HG02798 (cell line): ENCODE results near the gene CDRT15L2.
"Not testable (repeated sequence)": the region's sequence is repeated elsewhere in the genome, so short reads cannot be mapped to it uniquely, and the experiment has no call there.

Experiments used
- ATAC-seq: cut with Tn5 transposase; IDR thresholded peaks from one replicate; pipeline ENCODE4 v1.9.1; 2021; ENCODE audit warnings: mild to moderate bottlenecking; ENCODE audit not compliant: unreplicated experiment, poor library complexity

CDRT15L2 gene

GRCh38 chr17:20571653-20572052, 7.9 kb upstream of the CDRT15L2 start:
- ATAC-seq: not testable (repeated sequence)

DNA sequence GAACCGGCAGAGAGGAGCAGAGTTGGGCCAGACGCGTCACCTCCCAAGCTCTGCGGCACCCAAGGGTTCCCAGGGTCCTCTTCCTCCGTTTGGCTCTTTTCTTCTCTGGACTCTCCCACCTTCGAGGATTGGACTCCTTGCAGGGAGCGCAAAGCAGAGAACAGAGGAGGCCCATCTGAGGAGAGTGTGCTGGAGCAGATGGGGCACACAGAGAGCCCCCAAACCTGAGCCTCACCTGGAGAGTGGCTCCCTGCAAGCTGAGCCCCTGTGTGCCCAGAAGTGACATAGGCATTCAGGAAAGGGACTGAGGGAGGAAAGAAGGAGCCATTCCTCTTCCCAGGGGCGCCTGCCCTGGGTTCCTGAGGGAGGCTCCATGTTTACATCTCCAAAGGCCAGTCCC, 6.3 kb upstream of the CDRT15L2 start:
- ATAC-seq: not testable (repeated sequence)

DNA sequence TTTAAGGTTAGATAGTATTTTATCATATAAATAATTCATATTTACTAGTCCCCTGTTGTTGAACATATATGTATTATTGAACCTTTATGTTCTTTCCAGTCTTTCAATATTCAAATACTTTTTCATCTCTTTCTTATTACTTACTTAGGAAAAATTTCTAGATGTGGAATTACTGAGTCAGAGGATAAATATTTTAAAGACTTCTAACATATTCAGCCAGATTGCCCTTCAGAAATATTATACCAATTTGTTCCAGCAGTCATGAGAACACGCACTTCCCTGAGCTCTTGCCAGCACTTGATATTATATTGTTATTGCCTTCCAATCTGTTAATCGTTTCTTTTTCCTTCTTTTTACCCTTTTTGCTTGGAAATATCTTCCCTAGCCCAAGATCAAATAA, 4.5 kb upstream of the CDRT15L2 start:
- not testable (repeated sequence) for ATAC-seq

GRCh38 chr17:20583891-20584577, 4.5 kb downstream of the CDRT15L2 start:
- ATAC-seq: not testable (repeated sequence)

- not testable (repeated sequence) for ATAC-seq
These were observed 9.4 kb downstream of the CDRT15L2 start for GRCh38 chr17:20588744-20589453.

GRCh38 chr17:20589454-20589810, 9.9 kb downstream of the CDRT15L2 start:
- ATAC-seq: not testable (repeated sequence)

DNA sequence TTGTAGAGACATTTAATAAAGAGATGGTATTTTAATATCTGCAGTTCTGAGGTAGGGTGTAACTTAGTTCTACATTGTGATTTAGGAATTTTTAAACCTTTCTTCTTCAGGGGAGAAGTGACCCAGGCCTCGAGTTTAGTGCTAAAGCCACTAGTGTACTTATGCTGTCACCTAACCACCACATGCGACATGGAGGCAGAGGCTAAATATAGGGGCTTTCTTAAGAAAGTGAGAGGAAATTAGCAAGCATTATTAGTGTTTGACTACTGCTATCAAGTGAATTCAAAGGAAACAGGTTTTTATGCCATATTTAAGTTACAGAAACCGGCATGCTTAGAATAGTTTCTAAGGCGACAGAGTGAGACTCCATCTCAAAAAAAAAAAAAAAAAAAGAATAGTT, 11.5 kb downstream of the CDRT15L2 start:
- ATAC-seq: not testable (repeated sequence)

DNA sequence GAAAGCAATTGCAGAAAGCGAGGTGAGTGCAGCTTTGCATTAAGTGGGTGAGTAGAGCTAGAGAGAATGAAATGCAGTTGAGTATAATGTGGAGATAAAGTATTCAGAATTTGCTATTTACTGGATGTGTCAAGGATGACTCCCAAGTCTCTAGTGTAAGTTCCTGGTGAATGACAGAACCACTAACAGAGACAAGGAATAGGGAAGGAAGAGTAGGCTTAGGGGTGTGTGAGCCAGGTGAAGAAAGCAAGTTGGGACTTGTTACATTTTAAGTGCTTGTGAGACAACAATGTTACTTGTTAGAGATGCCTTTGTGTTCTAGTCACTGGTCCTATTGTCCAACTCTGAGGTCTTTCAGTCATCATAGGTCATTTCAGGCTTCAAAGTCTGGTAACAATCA, 26.0 kb downstream of the CDRT15L2 start:
- ATAC-seq: not testable (repeated sequence)

DNA sequence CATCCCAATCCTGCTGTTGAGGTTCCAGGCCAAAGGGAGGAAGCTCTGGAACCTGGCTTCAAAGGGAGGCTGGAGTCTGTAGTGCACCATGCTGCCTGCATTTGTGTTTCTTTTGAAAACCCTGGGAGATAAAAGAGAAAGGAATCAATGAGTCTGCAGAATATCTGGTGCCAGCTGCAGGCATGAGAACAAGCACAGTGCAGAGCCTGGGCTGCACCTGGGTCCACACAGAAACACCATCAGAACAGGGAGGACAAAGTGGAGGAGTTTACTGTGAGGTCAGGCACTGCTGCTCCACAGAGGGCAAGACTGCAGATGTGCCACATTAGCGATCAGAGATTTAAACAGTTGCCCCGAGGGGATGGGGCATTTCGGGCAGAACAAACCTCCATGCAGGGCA, 30.0 kb downstream of the CDRT15L2 start:
- ATAC-seq: not testable (repeated sequence)

DNA sequence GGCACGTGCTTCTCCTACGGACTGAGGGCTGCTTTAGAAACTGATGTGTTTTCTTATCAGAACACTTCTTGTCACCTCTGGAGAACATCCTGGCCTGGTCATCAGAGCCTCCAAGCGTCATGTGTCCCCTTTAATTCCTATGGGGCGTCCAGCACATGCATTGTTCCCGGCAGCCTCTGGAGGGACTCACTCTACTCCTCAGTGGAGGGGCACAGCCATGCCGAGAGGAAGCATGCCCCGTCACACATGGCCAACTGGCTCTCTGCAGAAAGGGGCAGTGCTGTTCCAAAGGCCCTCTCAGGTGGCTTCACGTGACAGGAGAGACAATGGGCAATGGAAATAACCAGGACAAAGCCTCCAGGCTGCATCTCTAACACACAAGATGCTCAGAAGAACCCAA, 31.8 kb downstream of the CDRT15L2 start:
- no peak for ATAC-seq

DNA sequence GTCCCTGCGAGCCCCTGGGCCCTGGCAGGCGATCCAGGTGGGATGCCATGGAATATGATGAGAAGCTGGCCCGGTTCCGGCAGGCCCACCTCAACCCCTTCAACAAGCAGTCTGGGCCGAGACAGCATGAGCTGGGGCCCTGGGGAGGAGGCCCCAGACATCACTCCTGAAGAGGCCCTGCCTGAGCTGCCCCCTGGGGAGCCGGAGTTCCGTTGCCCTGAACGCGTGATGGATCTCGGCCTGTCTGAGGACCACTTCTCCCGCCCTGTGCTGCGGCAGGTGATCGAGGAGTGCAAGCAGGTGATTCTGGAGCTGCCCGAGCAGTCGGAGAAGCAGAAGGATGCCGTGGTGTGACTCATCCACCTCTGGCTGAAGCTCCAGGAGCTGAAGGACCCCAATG, 33.1 kb downstream of the CDRT15L2 start:
- no peak for ATAC-seq

- ATAC-seq: no peak
These were observed 33.7 kb downstream of the CDRT15L2 start for GRCh38 chr17:20613248-20613647.

DNA sequence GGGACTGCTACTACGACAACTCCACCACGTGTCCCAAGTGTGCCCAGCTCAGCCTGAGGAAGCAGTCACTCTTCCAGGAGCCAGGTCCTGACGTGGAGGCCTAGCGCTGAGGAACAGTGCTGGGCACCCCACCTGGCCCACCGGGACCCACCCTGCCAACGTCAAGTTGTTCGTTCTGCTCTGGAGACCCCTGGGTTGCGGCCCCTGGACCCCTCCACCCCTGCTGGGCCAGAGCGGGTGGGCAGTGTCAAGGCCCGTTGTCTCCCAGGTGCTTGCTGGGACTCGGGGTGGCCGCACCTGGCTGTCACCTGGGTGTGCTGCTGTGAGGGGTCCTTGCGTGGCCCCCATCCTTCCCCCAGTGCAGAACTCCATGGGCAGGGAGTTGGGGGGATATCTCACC, 34.4 kb downstream of the CDRT15L2 start:
- no peak for ATAC-seq

DNA sequence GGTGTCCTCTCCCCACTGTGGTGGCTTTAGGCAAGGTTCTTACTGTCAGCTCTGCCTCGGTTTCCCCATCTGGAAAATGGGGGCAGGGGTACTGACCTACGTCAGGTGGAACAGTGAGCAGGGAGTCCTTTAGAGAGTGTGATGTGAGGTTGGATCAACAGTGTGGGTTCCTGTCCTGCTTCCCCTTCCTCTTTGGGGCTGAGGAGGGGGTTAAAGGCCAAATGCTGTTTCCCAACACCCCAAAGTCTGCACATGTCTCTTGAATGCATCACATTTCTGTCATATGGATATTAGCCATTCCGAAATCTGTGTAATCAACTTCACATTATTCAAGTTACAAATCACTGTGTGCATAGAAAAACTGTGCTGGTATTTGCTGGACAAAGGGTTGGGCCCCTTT, 35.9 kb downstream of the CDRT15L2 start:
- not testable (repeated sequence) for ATAC-seq
